Fibroblast of the aortic adventitia (primary cell): ENCODE measurements around the gene CTSO. TPM values are rescaled to one million over a fixed set of nuclear protein-coding genes. Genes with fewer than 3 reads are reported as not detected.
A peak's percentile ranks its signal among the peaks of the same experiment; 100 is the strongest.

Source experiments
- DNase-seq: peaks from one replicate; pipeline ENCODE4 v3.0.0-alpha.2; 2010; ENCODE audit warnings: low read depth
- H3K4me3 ChIP-seq: 2 replicates; pipeline ENCODE4 v1.5.1; 2011; ENCODE audit warnings: low read depth, mild to moderate bottlenecking, control low read depth, low read length, moderate library complexity
- CTCF ChIP-seq: IDR thresholded peaks from 2 replicates; pipeline ENCODE4 v1.5.1; 2011; ENCODE audit warnings: mild to moderate bottlenecking, low read length, control low read depth, inconsistent platforms; ENCODE audit not compliant: insufficient read depth
- total RNA-seq: library from RNA; depleted of rRNA; stranded (reverse); fragments of >200 nt; gene quantifications from 2 replicates; pipeline ENCODE4 v1.2.3, GENCODE V29; 2012; ENCODE audit warnings: low replicate concordance

The CTSO gene
- total RNA-seq, 1 donor: 17.4 TPM

GRCh38 chr4:155956461-155956860 is 2.8 kb upstream of the CTSO start:
- H3K4me3 ChIP-seq: no peak overlapping the region
- no peak for TF ChIP-seq CTCF
- DNase-seq: peak; percentile 58

GRCh38 chr4:155954939-155955338 is 1.3 kb upstream of the CTSO start:
- no peak for DNase-seq
- TF ChIP-seq CTCF: no peak
- no peak overlapping the region for H3K4me3 ChIP-seq

- H3K4me3 ChIP-seq: peak overlapping the region; percentile 82
- TF ChIP-seq CTCF: no peak
- no peak for DNase-seq
Observed at GRCh38 chr4:155954118-155954685, 536 bp upstream of the CTSO start.

- peak overlapping the region; percentile 51 for H3K4me3 ChIP-seq
- TF ChIP-seq CTCF: no peak
- DNase-seq: peak; percentile 66
Observed at GRCh38 chr4:155952501-155952901, 1.2 kb downstream of the CTSO start.

GRCh38 chr4:155950461-155950860 is 3.2 kb downstream of the CTSO start:
- H3K4me3 ChIP-seq: no peak overlapping the region
- TF ChIP-seq CTCF: no peak
- DNase-seq: no peak

DNA sequence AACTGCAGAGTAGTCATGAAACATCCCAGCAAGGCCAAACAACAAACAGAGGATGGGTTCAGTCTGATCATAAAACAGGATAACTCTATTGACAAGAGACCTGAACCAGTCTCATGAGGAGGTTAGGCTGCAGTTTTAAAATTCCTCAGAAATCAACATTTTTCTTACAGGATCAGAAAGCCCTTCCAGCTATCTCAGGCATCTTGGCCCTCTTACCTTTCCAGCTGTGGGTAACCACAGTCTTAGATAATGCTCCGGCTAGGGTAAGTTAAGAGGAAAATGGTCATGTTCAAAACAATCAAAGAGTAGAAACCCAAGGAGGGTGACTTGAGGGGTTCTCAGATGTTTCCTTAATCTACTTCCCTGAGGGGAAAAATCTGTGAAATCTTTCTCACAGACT is 5.1 kb downstream of the CTSO start:
- peak; percentile 83 for DNase-seq
- H3K4me3 ChIP-seq: no peak overlapping the region
- TF ChIP-seq CTCF: no peak

DNA sequence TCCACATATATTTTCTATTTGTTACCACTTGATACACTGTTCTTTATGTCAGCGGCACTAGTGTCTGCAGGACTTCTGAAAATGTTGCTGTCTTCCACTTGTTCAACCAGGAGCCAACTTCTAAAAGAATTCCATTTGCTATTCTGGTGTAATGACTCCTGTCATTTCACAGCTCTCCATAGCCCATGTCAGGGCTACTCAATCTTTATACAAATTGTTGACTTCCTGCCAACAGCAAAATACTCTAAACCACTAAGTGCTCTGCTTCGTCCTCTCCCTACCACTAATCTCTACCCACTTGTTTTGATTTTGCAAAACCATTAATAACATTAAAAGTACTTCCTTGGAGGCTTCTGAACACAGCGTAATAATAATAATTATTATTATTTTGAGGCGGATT is 7.2 kb downstream of the CTSO start:
- no peak overlapping the region for H3K4me3 ChIP-seq
- DNase-seq: no peak

More for the DNA sequence above, 7.2 kb downstream of the CTSO start:
- no peak for TF ChIP-seq CTCF
